ENCODE results near the gene NDOR1.

Gene NDOR1

GRCh38 chr9:137221506-137222111, 16.1 kb downstream of the NDOR1 start:
- Histone ChIP-seq H3K79me2 (ENCODE audit: control insufficient read depth, insufficient read depth, low read length) (no peaks in the 10 kb centered on the region), H3K4ac (ENCODE audit: low read depth, low read length) (no peak overlapping the region), H3K27ac (ENCODE audit: low read depth, low read length) (no peak overlapping the region), H2AK5ac (ENCODE audit: low read length) (no peak overlapping the region), H3K18ac (ENCODE audit: low read length) (peak overlapping the region; percentile 11), H3K4me1 (ENCODE audit: control insufficient read depth, low read depth, low read length) (peaks cover 5% of the 10 kb centered on the region), H3K9ac (ENCODE audit: low read length) (peak overlapping the region; percentile 54), H3K23ac (ENCODE audit: low read length) (no peak overlapping the region), H3K56ac (ENCODE audit: low read length) (peak overlapping the region; percentile 84), H3K36me3 (ENCODE audit: control insufficient read depth, insufficient read depth, low read length) (no peaks in the 10 kb centered on the region), H3K4me3 (ENCODE audit: low read length) (no peak overlapping the region), H3K4me2 (ENCODE audit: low read length) (peak overlapping the region; percentile 11), H4K5ac (ENCODE audit: low read length) (no peak overlapping the region), H2BK15ac (replicated peaks; ENCODE audit: low read depth) (no peak overlapping the region), H3K27me3 (ENCODE audit: insufficient read depth, low read length, poor library complexity) (peaks cover 2% of the 10 kb centered on the region), H4K8ac (ENCODE audit: low read depth, low read length) (no peak overlapping the region), H2BK5ac (ENCODE audit: low read length) (no peak overlapping the region), H3K79me1 (ENCODE audit: low read length) (no peaks in the 10 kb centered on the region), H2BK120ac (ENCODE audit: low read depth, low read length) (no peak overlapping the region)
- WGBS (ENCODE audit: extremely low coverage, insufficient coverage, low lambda C conversion rate): no CpG with 5 or more reads among the region's 61 CpGs
- DNase-seq: peak; percentile 30

GRCh38 chr9:137222190-137223077, 16.9 kb downstream of the NDOR1 start, which contains the start of gene RNF208:
Gene RNF208 (minus strand): TSS chr9:137222240. CDS start chr9:137221212, 1,028 bp downstream.
- WGBS (ENCODE audit: extremely low coverage, insufficient coverage, low lambda C conversion rate): no CpG with 5 or more reads among the region's 88 CpGs
- Histone ChIP-seq H4K5ac (ENCODE audit: low read length) (no peak within 1 kb of the TSS), H3K79me1 (ENCODE audit: low read length) (no peaks in the 10 kb centered on the region), H2BK120ac (ENCODE audit: low read depth, low read length) (no peak within 1 kb of the TSS), H3K56ac (ENCODE audit: low read length) (peak within 1 kb of the TSS; percentile 84), H3K9ac (ENCODE audit: low read length) (peak within 1 kb of the TSS; percentile 65), H3K4me2 (ENCODE audit: low read length) (peak within 1 kb of the TSS; percentile 61), H3K36me3 (ENCODE audit: control insufficient read depth, insufficient read depth, low read length) (no peaks in the 10 kb centered on the region), H3K4ac (ENCODE audit: low read depth, low read length) (no peak within 1 kb of the TSS), H3K79me2 (ENCODE audit: control insufficient read depth, insufficient read depth, low read length) (no peaks in the 10 kb centered on the region), H3K27me3 (ENCODE audit: insufficient read depth, low read length, poor library complexity) (peaks cover 2% of the 10 kb centered on the region), H2BK15ac (replicated peaks; ENCODE audit: low read depth) (no peak within 1 kb of the TSS), H4K8ac (ENCODE audit: low read depth, low read length) (peak within 1 kb of the TSS; percentile 17), H3K18ac (ENCODE audit: low read length) (peak within 1 kb of the TSS; percentile 11), H2AK5ac (ENCODE audit: low read length) (no peak within 1 kb of the TSS), H2BK5ac (ENCODE audit: low read length) (no peak within 1 kb of the TSS), H3K27ac (ENCODE audit: low read depth, low read length) (no peak within 1 kb of the TSS), H3K4me1 (ENCODE audit: control insufficient read depth, low read depth, low read length) (peaks cover 5% of the 10 kb centered on the region), H3K4me3 (ENCODE audit: low read length) (no peak within 1 kb of the TSS), H3K23ac (ENCODE audit: low read length) (no peak within 1 kb of the TSS)
- DNase-seq: no peak

- peak overlapping the region; percentile 76 for H3K4ac ChIP-seq (ENCODE audit: low read depth, low read length)
- peaks cover 2% of the 10 kb centered on the region for H3K27me3 ChIP-seq (ENCODE audit: insufficient read depth, low read length, poor library complexity)
- no peak overlapping the region for H3K23ac ChIP-seq (ENCODE audit: low read length)
- peak overlapping the region; percentile 44 for H3K18ac ChIP-seq (ENCODE audit: low read length)
- peak overlapping the region; percentile 92 for H3K56ac ChIP-seq (ENCODE audit: low read length)
- no peak overlapping the region for H4K5ac ChIP-seq (ENCODE audit: low read length)
- H2BK5ac ChIP-seq (ENCODE audit: low read length): no peak overlapping the region
- H3K9ac ChIP-seq (ENCODE audit: low read length): peak overlapping the region; percentile 91
- DNase-seq: peak; percentile 98
- H3K4me1 ChIP-seq (ENCODE audit: control insufficient read depth, low read depth, low read length): peaks cover 5% of the 10 kb centered on the region
- H2AK5ac ChIP-seq (ENCODE audit: low read length): no peak overlapping the region
- H2BK15ac ChIP-seq (replicated peaks; ENCODE audit: low read depth): no peak overlapping the region
- H3K79me2 ChIP-seq (ENCODE audit: control insufficient read depth, insufficient read depth, low read length): no peaks in the 10 kb centered on the region
- H3K4me3 ChIP-seq (ENCODE audit: low read length): peak overlapping the region; percentile 87
- H4K8ac ChIP-seq (ENCODE audit: low read depth, low read length): peak overlapping the region; percentile 43
- H3K79me1 ChIP-seq (ENCODE audit: low read length): no peaks in the 10 kb centered on the region
- WGBS (ENCODE audit: extremely low coverage, insufficient coverage, low lambda C conversion rate): no CpG with 5 or more reads among the region's 63 CpGs
- H3K36me3 ChIP-seq (ENCODE audit: control insufficient read depth, insufficient read depth, low read length): no peaks in the 10 kb centered on the region
- H2BK120ac ChIP-seq (ENCODE audit: low read depth, low read length): no peak overlapping the region
- peak overlapping the region; percentile 73 for H3K27ac ChIP-seq (ENCODE audit: low read depth, low read length)
- peak overlapping the region; percentile 87 for H3K4me2 ChIP-seq (ENCODE audit: low read length)
Measured at GRCh38 chr9:137223078-137223970, 17.8 kb downstream of the NDOR1 start.

GRCh38 chr9:137224830-137225694, 19.6 kb downstream of the NDOR1 start, which contains the start of gene CYSRT1:
Gene CYSRT1 (plus strand): TSS chr9:137225174. CDS start chr9:137225622, 448 bp downstream.
- no peak within 1 kb of the TSS for H2AK5ac ChIP-seq (ENCODE audit: low read length)
- H2BK5ac ChIP-seq (ENCODE audit: low read length): no peak within 1 kb of the TSS
- H3K27me3 ChIP-seq (ENCODE audit: insufficient read depth, low read length, poor library complexity): peaks cover 2% of the 10 kb centered on the region
- H3K27ac ChIP-seq (ENCODE audit: low read depth, low read length): no peak within 1 kb of the TSS
- H3K9ac ChIP-seq (ENCODE audit: low read length): peak within 1 kb of the TSS; percentile 91
- no peak within 1 kb of the TSS for H4K5ac ChIP-seq (ENCODE audit: low read length)
- H3K23ac ChIP-seq (ENCODE audit: low read length): no peak within 1 kb of the TSS
- no peak within 1 kb of the TSS for H3K4me2 ChIP-seq (ENCODE audit: low read length)
- H3K56ac ChIP-seq (ENCODE audit: low read length): peak within 1 kb of the TSS; percentile 92
- H3K18ac ChIP-seq (ENCODE audit: low read length): no peak within 1 kb of the TSS
- no peaks in the 10 kb centered on the region for H3K36me3 ChIP-seq (ENCODE audit: control insufficient read depth, insufficient read depth, low read length)
- H4K8ac ChIP-seq (ENCODE audit: low read depth, low read length): peak within 1 kb of the TSS; percentile 43
- no peaks in the 10 kb centered on the region for H3K4me1 ChIP-seq (ENCODE audit: control insufficient read depth, low read depth, low read length)
- DNase-seq: no peak
- H3K4me3 ChIP-seq (ENCODE audit: low read length): no peak within 1 kb of the TSS
- H3K79me2 ChIP-seq (ENCODE audit: control insufficient read depth, insufficient read depth, low read length): no peaks in the 10 kb centered on the region
- no CpG with 5 or more reads among the region's 23 CpGs for WGBS (ENCODE audit: extremely low coverage, insufficient coverage, low lambda C conversion rate)
- H3K79me1 ChIP-seq (ENCODE audit: low read length): no peaks in the 10 kb centered on the region
- H2BK120ac ChIP-seq (ENCODE audit: low read depth, low read length): no peak within 1 kb of the TSS
- no peak within 1 kb of the TSS for H2BK15ac ChIP-seq (replicated peaks; ENCODE audit: low read depth)
- H3K4ac ChIP-seq (ENCODE audit: low read depth, low read length): peak within 1 kb of the TSS; percentile 76

Data from mesendoderm (in vitro differentiated cells).